Measurements from ENCODE around the gene SMCP. TPM values are rescaled to one million over a fixed set of nuclear protein-coding genes. Genes with fewer than 3 reads are reported as not detected.

The SMCP gene
- total and polyA plus RNA-seq, 3 experiments from 2014 or later: not detected

DNA sequence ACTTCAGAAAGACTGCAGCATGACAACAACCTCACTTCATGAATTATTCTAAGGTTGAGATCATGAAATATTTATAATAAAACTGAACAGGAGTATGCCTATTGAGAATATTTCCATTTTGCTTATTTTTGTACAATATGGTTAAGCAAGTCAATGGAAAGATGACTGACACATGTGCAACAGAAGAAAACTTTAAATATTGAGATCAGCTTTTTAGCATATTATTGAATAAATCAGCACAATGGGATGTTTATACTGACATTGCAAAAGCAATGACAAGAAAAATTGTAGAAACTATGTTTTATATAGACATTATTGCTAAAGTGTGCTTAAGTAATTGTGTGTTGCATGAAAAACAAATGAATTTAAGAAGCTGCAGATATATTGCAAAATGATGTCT is 13.7 kb upstream of the SMCP start:
- H3K36me3 ChIP-seq (ENCODE audit: insufficient read depth, low read length): no peaks in the 10 kb centered on the region
- H3K4me3 Mint-ChIP-seq: no peak overlapping the region
- no peak overlapping the region for H3K27ac Mint-ChIP-seq
- ChIA-PET CTCF (no interaction called here), POLR2A (no interaction called here)
- H3K27me3 Mint-ChIP-seq: peaks cover 0 to 13% of the 10 kb centered on the region in 2 donors
- DNase-seq: no peak
- H3K27me3 ChIP-seq (ENCODE audit: insufficient read depth, low read length, poor library complexity, severe bottlenecking): no peaks in the 10 kb centered on the region
- H3K27ac ChIP-seq (ENCODE audit: low read depth, low read length): no peak overlapping the region
- no peaks in the 10 kb centered on the region for H3K9me3 ChIP-seq (ENCODE audit: low read length)
- H3K4me1 Mint-ChIP-seq: no peaks in the 10 kb centered on the region
- H3K4me3 ChIP-seq (ENCODE audit: low read length): no peak overlapping the region
- no peaks in the 10 kb centered on the region for H3K36me3 Mint-ChIP-seq
- H3K9me3 Mint-ChIP-seq: no peaks in the 10 kb centered on the region
- no peaks in the 10 kb centered on the region for H3K4me1 ChIP-seq (ENCODE audit: insufficient read depth, low read length)

DNA sequence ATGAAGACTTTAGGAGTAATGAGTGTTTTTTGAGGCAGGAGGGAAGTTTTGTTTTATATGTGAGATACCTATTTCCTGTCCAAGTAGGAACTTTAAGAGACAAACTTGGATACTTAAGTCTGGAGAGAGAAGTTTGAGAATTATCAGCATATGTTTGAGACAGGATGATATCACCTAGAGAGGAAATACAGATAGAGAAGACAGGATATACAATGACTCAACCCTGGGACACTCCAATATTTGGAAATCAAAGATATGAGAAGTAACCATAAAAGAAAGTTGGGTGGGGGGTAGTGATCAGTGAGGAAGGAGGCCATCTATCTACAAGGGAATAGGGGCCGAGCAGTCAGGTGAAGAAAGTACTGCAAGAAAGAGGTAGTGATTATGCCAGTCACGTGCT is 11.8 kb upstream of the SMCP start:
- H3K27ac ChIP-seq (ENCODE audit: low read depth, low read length): no peak overlapping the region
- DNase-seq: no peak
- H3K4me1 Mint-ChIP-seq: no peaks in the 10 kb centered on the region
- no peak overlapping the region for H3K4me3 Mint-ChIP-seq
- peaks cover under 1 to 14% of the 10 kb centered on the region in 2 donors for H3K27me3 Mint-ChIP-seq
- POLR2A ChIA-PET: no interaction called here
- no peaks in the 10 kb centered on the region for H3K27me3 ChIP-seq (ENCODE audit: insufficient read depth, low read length, poor library complexity, severe bottlenecking)
- H3K4me3 ChIP-seq (ENCODE audit: low read length): no peak overlapping the region
- H3K27ac Mint-ChIP-seq: no peak overlapping the region
- no peaks in the 10 kb centered on the region for H3K4me1 ChIP-seq (ENCODE audit: insufficient read depth, low read length)
- H3K9me3 ChIP-seq (ENCODE audit: low read length): no peaks in the 10 kb centered on the region
- no peaks in the 10 kb centered on the region for H3K36me3 Mint-ChIP-seq
- H3K9me3 Mint-ChIP-seq: no peaks in the 10 kb centered on the region
- CTCF ChIA-PET: no interaction called here
- H3K36me3 ChIP-seq (ENCODE audit: insufficient read depth, low read length): no peaks in the 10 kb centered on the region

- H3K27me3 Mint-ChIP-seq: peaks cover 3 to 20% of the 10 kb centered on the region in 2 donors
- Histone ChIP-seq H3K36me3 (ENCODE audit: insufficient read depth, low read length) (no peaks in the 10 kb centered on the region), H3K27ac (ENCODE audit: low read depth, low read length) (no peak overlapping the region), H3K4me1 (ENCODE audit: insufficient read depth, low read length) (no peaks in the 10 kb centered on the region), H3K27me3 (ENCODE audit: insufficient read depth, low read length, poor library complexity, severe bottlenecking) (no peaks in the 10 kb centered on the region), H3K9me3 (ENCODE audit: low read length) (no peaks in the 10 kb centered on the region), H3K4me3 (ENCODE audit: low read length) (no peak overlapping the region)
- ChIA-PET POLR2A (no interaction called here), CTCF (no interaction called here)
- no peaks in the 10 kb centered on the region for H3K9me3 Mint-ChIP-seq
- no peaks in the 10 kb centered on the region for H3K36me3 Mint-ChIP-seq
- no peaks in the 10 kb centered on the region for H3K4me1 Mint-ChIP-seq
- DNase-seq: peak; percentile 12 to 61 (median 14)
- H3K27ac Mint-ChIP-seq: no peak overlapping the region
- H3K4me3 Mint-ChIP-seq: no peak overlapping the region
Observed at GRCh38 chr1:152869808-152870419, 8.2 kb upstream of the SMCP start.

GRCh38 chr1:152870831-152871730 is 7.0 kb upstream of the SMCP start:
- no peak overlapping the region for H3K4me3 ChIP-seq (ENCODE audit: low read length)

GRCh38 chr1:152871731-152872126 is 6.4 kb upstream of the SMCP start:
- H3K4me3 Mint-ChIP-seq: no peak overlapping the region
- Histone ChIP-seq H3K9me3 (ENCODE audit: low read length) (no peaks in the 10 kb centered on the region), H3K36me3 (ENCODE audit: insufficient read depth, low read length) (no peaks in the 10 kb centered on the region), H3K27me3 (ENCODE audit: insufficient read depth, low read length, poor library complexity, severe bottlenecking) (no peaks in the 10 kb centered on the region), H3K4me3 (ENCODE audit: low read length) (no peak overlapping the region), H3K4me1 (ENCODE audit: insufficient read depth, low read length) (no peaks in the 10 kb centered on the region), H3K27ac (ENCODE audit: low read depth, low read length) (no peak overlapping the region)
- ChIA-PET POLR2A (no interaction called here), CTCF (no interaction called here)
- H3K9me3 Mint-ChIP-seq: no peaks in the 10 kb centered on the region
- H3K27me3 Mint-ChIP-seq: peaks cover 5 to 29% of the 10 kb centered on the region in 2 donors
- no peaks in the 10 kb centered on the region for H3K36me3 Mint-ChIP-seq
- no peak for DNase-seq
- no peaks in the 10 kb centered on the region for H3K4me1 Mint-ChIP-seq
- H3K27ac Mint-ChIP-seq: peak overlapping the region in 1 of 8 donors; percentile 14

More at GRCh38 chr1:152870831-152871730, 7.0 kb upstream of the SMCP start:
- Histone ChIP-seq H3K4me1 (ENCODE audit: insufficient read depth, low read length) (no peaks in the 10 kb centered on the region), H3K27me3 (ENCODE audit: insufficient read depth, low read length, poor library complexity, severe bottlenecking) (no peaks in the 10 kb centered on the region), H3K27ac (ENCODE audit: low read depth, low read length) (no peak overlapping the region), H3K36me3 (ENCODE audit: insufficient read depth, low read length) (no peaks in the 10 kb centered on the region), H3K9me3 (ENCODE audit: low read length) (no peaks in the 10 kb centered on the region)
- Mint-ChIP-seq H3K9me3 (no peaks in the 10 kb centered on the region), H3K4me1 (no peaks in the 10 kb centered on the region), H3K4me3 (no peak overlapping the region), H3K36me3 (no peaks in the 10 kb centered on the region), H3K27ac (no peak overlapping the region), H3K27me3 (peaks cover 5 to 29% of the 10 kb centered on the region in 2 donors)
- ChIA-PET CTCF (no interaction called here), POLR2A (no interaction called here)
- no peak for DNase-seq

- Histone ChIP-seq H3K27me3 (ENCODE audit: insufficient read depth, low read length, poor library complexity, severe bottlenecking) (no peaks in the 10 kb centered on the region), H3K27ac (ENCODE audit: low read depth, low read length) (no peak overlapping the region), H3K4me1 (ENCODE audit: insufficient read depth, low read length) (no peaks in the 10 kb centered on the region), H3K4me3 (ENCODE audit: low read length) (no peak overlapping the region), H3K9me3 (ENCODE audit: low read length) (no peaks in the 10 kb centered on the region), H3K36me3 (ENCODE audit: insufficient read depth, low read length) (no peaks in the 10 kb centered on the region)
- ChIA-PET POLR2A (no interaction called here), CTCF (no interaction called here)
- Mint-ChIP-seq H3K27me3 (peaks cover 10 to 43% of the 10 kb centered on the region in 2 donors), H3K36me3 (no peaks in the 10 kb centered on the region), H3K9me3 (no peaks in the 10 kb centered on the region), H3K4me3 (no peak overlapping the region), H3K4me1 (no peaks in the 10 kb centered on the region), H3K27ac (no peak overlapping the region)
- no peak for DNase-seq
Observed at GRCh38 chr1:152873495-152873894, 4.6 kb upstream of the SMCP start.

- no peaks in the 10 kb centered on the region for H3K9me3 ChIP-seq (ENCODE audit: low read length)
- Mint-ChIP-seq H3K27ac (no peak overlapping the region), H3K36me3 (no peaks in the 10 kb centered on the region), H3K4me1 (peaks cover 0 to 2% (median 0%) of the 10 kb centered on the region in 3 donors), H3K27me3 (peaks cover 13 to 44% of the 10 kb centered on the region in 2 donors), H3K4me3 (no peak overlapping the region), H3K9me3 (no peaks in the 10 kb centered on the region)
- no peak overlapping the region for H3K4me3 ChIP-seq (ENCODE audit: low read length)
- H3K27me3 ChIP-seq (ENCODE audit: insufficient read depth, low read length, poor library complexity, severe bottlenecking): no peaks in the 10 kb centered on the region
- no peaks in the 10 kb centered on the region for H3K4me1 ChIP-seq (ENCODE audit: insufficient read depth, low read length)
- ChIA-PET CTCF (no interaction called here), POLR2A (no interaction called here)
- DNase-seq: no peak
- H3K27ac ChIP-seq (ENCODE audit: low read depth, low read length): no peak overlapping the region
- no peaks in the 10 kb centered on the region for H3K36me3 ChIP-seq (ENCODE audit: insufficient read depth, low read length)
Observed at GRCh38 chr1:152876827-152877226, 1.3 kb upstream of the SMCP start.

DNA sequence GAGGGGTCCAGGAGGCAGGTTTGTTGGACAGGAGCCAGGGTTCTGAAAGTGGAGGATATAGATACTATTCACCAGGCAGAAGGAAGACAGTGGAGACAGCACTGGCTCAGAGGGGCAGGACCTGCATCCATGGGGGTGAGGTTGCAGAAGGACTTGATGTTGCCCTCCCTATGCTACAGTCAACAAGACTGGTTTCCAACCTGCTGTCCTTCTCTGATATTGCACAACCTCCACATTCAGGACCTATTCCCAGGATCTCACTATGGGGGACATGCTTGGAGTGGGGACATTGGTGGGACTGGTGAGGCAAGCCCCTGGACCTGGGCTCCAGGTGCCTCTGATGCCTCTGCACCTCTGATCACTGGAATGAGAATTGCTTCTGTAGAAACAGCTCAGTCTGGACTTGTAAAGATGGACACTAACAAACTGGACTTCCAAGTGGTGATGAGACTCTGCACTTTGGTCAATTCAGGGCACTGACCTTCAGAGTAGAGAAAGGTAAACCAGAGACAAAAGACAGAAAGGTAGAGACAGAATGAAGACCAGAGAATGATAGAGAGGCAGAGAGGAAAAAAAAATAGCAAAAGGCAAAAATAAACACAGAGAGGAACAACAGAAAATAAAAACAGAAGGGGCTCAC is 1.6 kb downstream of the SMCP start:
- Mint-ChIP-seq H3K27me3 (peaks cover 18 to 31% of the 10 kb centered on the region in 2 donors), H3K4me1 (peaks cover 0 to 2% (median 0%) of the 10 kb centered on the region in 3 donors), H3K36me3 (no peaks in the 10 kb centered on the region), H3K4me3 (no peak overlapping the region), H3K9me3 (peaks cover 0 to 1% (median 0%) of the 10 kb centered on the region in 5 donors), H3K27ac (peak overlapping the region in 1 of 8 donors; percentile 92)
- H3K4me1 ChIP-seq (ENCODE audit: insufficient read depth, low read length): no peaks in the 10 kb centered on the region
- no peaks in the 10 kb centered on the region for H3K36me3 ChIP-seq (ENCODE audit: insufficient read depth, low read length)
- H3K27ac ChIP-seq (ENCODE audit: low read depth, low read length): no peak overlapping the region
- H3K9me3 ChIP-seq (ENCODE audit: low read length): no peaks in the 10 kb centered on the region
- ChIA-PET CTCF (no interaction called here), POLR2A (no interaction called here)
- H3K4me3 ChIP-seq (ENCODE audit: low read length): no peak overlapping the region
- no peaks in the 10 kb centered on the region for H3K27me3 ChIP-seq (ENCODE audit: insufficient read depth, low read length, poor library complexity, severe bottlenecking)
- no peak for DNase-seq

All from CD8-positive, alpha-beta memory T cell (primary cell).